ELR (cell line): Measurements from ENCODE around the gene SLC9A9.
"Not testable (repeated sequence)": the region's sequence is repeated elsewhere in the genome, so short reads cannot be mapped to it uniquely, and the experiment has no call there.

Experiments used
- DNase-seq: peaks from one replicate; pipeline ENCODE4 v3.0.0-alpha.2; 2015; ENCODE audit warnings: low read depth

The SLC9A9 gene

GRCh38 chr3:143551761-143552160 is 296.5 kb downstream of the SLC9A9 start:
- DNase-seq, result no peak

GRCh38 chr3:143548861-143549497 is 299.3 kb downstream of the SLC9A9 start:
- DNase-seq, result no peak

GRCh38 chr3:143548393-143548792 is 299.9 kb downstream of the SLC9A9 start:
- DNase-seq, result no peak

- peak; percentile 6 for DNase-seq
Measured at GRCh38 chr3:143538577-143538981, 309.7 kb downstream of the SLC9A9 start.

- DNase-seq, result no peak
Measured at GRCh38 chr3:143538061-143538460, 310.2 kb downstream of the SLC9A9 start.

GRCh38 chr3:143536817-143537535 is 311.3 kb downstream of the SLC9A9 start:
- DNase-seq, result no peak

- DNase-seq, result no peak
Measured at GRCh38 chr3:143535994-143536784, 312.1 kb downstream of the SLC9A9 start.

- no peak for DNase-seq
Measured at GRCh38 chr3:143533391-143533790, 314.9 kb downstream of the SLC9A9 start.

GRCh38 chr3:143532091-143532490 is 316.2 kb downstream of the SLC9A9 start:
- no peak for DNase-seq

- DNase-seq, result no peak
Measured at GRCh38 chr3:143531101-143531500, 317.2 kb downstream of the SLC9A9 start.

GRCh38 chr3:143529798-143530197 is 318.5 kb downstream of the SLC9A9 start:
- no peak for DNase-seq

- no peak for DNase-seq
Measured at GRCh38 chr3:143529018-143529478, 319.2 kb downstream of the SLC9A9 start.

- peak; percentile 10 for DNase-seq
Measured at GRCh38 chr3:143526011-143526545, 322.2 kb downstream of the SLC9A9 start.

- DNase-seq, result no peak
Measured at GRCh38 chr3:143525408-143525807, 322.9 kb downstream of the SLC9A9 start.

GRCh38 chr3:143521803-143522202 is 326.5 kb downstream of the SLC9A9 start:
- DNase-seq, result no peak

GRCh38 chr3:143517131-143517530 is 331.1 kb downstream of the SLC9A9 start:
- not testable (repeated sequence) for DNase-seq

- DNase-seq, result no peak
Measured at GRCh38 chr3:143514874-143515273, 333.4 kb downstream of the SLC9A9 start.

GRCh38 chr3:143514109-143514508 is 334.2 kb downstream of the SLC9A9 start:
- DNase-seq, result no peak

- no peak for DNase-seq
Measured at GRCh38 chr3:143511174-143511879, 336.9 kb downstream of the SLC9A9 start.

GRCh38 chr3:143510601-143511000 is 337.7 kb downstream of the SLC9A9 start:
- no peak for DNase-seq

GRCh38 chr3:143507735-143508580 is 340.3 kb downstream of the SLC9A9 start:
- peak; percentile 66 for DNase-seq
